HepG2 (cell line): ENCODE results near the gene HCFC1. TPM values are rescaled to one million over a fixed set of nuclear protein-coding genes. Genes with fewer than 3 reads are reported as not detected.

Experiments used
- ATAC-seq: fragments of 200-7000 bp; cut with Tn5 transposase; 3 replicates; pipeline ENCODE4 v1.9.1; 2020; ENCODE audit warnings: mild to moderate bottlenecking, moderate library complexity
- BruUV-seq: library from RNA; stranded (reverse); fragments of 400-500 nt; replicated peaks from 2 replicates; lab custom pipeline; 2021; lab: Mats Ljungman, UMichigan
- CTCF ChIA-PET: fragments of 300-600 bp; formaldehyde crosslinking; extraction: SDS; loops from one replicate; lab custom pipeline; 2021; ENCODE audit warnings: low total read pairs, inconsistent platforms, low intra/inter-chr PET ratio; lab: Yijun Ruan, JAX
- POLR2A ChIA-PET: fragments of 350-600 bp; sonication (Branson Sonifier 250); formaldehyde crosslinking; loops from one replicate; lab custom pipeline; 2020; ENCODE audit warnings: antibody characterized with exemption, inconsistent platforms; lab: Yijun Ruan, JAX
- DNase-seq: peaks from one replicate; pipeline ENCODE4 v3.0.0-alpha.2; 2015; ENCODE audit warnings: low spot score
- FAIRE-seq: peaks from 3 replicates; lab custom pipeline; 2011; peaks lifted over from hg19 to GRCh38; lab: Jason Lieb, UNC
- H2AFZ ChIP-seq: one replicate; pipeline ENCODE4 v1.6.1; 2011; ENCODE audit warnings: low read length, inconsistent platforms
- H3K27ac ChIP-seq: fragments of 300-600 bp; 3 replicates; pipeline ENCODE4 v1.8.0; 2011; ENCODE audit warnings: mixed run types, mild to moderate bottlenecking, mixed read lengths, low read length, inconsistent platforms; ENCODE audit not compliant: insufficient read depth; ENCODE audit errors: extremely low read length
- H3K27me3 ChIP-seq, 2 experiments: fragments of 200-600 bp in 1 of 2; 2 replicates in 1 of 2; 3 replicates in 1 of 2; pipeline versions ENCODE4 v1.6.0 to v1.8.0; 2011; ENCODE audit warnings: low read length in 2 of 2, mild to moderate bottlenecking in 2 of 2, moderate library complexity in 2 of 2, inconsistent platforms in 1 of 2; ENCODE audit not compliant: insufficient read depth in 2 of 2, control insufficient read depth in 1 of 2
- H3K36me3 ChIP-seq, 2 experiments: fragments of 200-600 bp in 1 of 2; replicated peaks in 1 of 2; 2 replicates in 1 of 2; 3 replicates in 1 of 2; pipeline versions ENCODE4 v1.5.1 to v1.8.0; 2011; ENCODE audit warnings: low read length in 2 of 2, inconsistent platforms in 1 of 2; ENCODE audit not compliant: insufficient read depth in 2 of 2, control insufficient read depth in 1 of 2
- H3K4me1 ChIP-seq: 2 replicates; pipeline ENCODE4 v1.5.1; 2012; ENCODE audit warnings: low read length, inconsistent platforms; ENCODE audit not compliant: insufficient read depth
- H3K4me2 ChIP-seq: 2 replicates; pipeline ENCODE4 v1.6.0; 2011; ENCODE audit warnings: low read depth, low read length, inconsistent platforms
- H3K4me3 ChIP-seq, 3 experiments: fragments of 200-600 bp in 1 of 3; sonication (generic), shearing (Covaris generic) in 1 of 3; replicated peaks in 1 of 3; 2 replicates each; pipeline ENCODE4 v1.5.1; 2011 to 2016; ENCODE audit warnings: low read length in 3 of 3, inconsistent platforms in 2 of 3, low read depth in 2 of 3, mild to moderate bottlenecking in 2 of 3, control low read depth in 1 of 3, mixed read lengths in 1 of 3; ENCODE audit not compliant: insufficient read depth in 1 of 3
- H3K79me2 ChIP-seq: one replicate; pipeline ENCODE4 v1.6.1; 2011; ENCODE audit warnings: low read length, inconsistent platforms; ENCODE audit not compliant: insufficient read depth
- H3K9ac ChIP-seq: 2 replicates; pipeline ENCODE4 v1.6.0; 2011; ENCODE audit warnings: mild to moderate bottlenecking, low read depth, low read length, inconsistent platforms; ENCODE audit not compliant: insufficient read depth
- H3K9me3 ChIP-seq: 2 replicates; pipeline ENCODE4 v1.5.1; 2012; ENCODE audit warnings: mild to moderate bottlenecking, low read length
- H4K20me1 ChIP-seq: 2 replicates; pipeline ENCODE4 v1.6.0; 2011; ENCODE audit warnings: inconsistent platforms, mild to moderate bottlenecking, low read length, moderate library complexity; ENCODE audit not compliant: insufficient read depth
- CBFB ChIP-seq: sonication (generic); formaldehyde crosslinking; IDR thresholded peaks from 2 replicates; pipeline ENCODE4 v1.4.0; 2020; ENCODE audit warnings: missing genetic modification reagents
- ELF1 ChIP-seq: sonication (generic); formaldehyde crosslinking; IDR thresholded peaks from 2 replicates; pipeline ENCODE4 v1.4.0; 2020; ENCODE audit warnings: missing genetic modification reagents
- FOXM1 ChIP-seq: sonication (generic); formaldehyde crosslinking; IDR thresholded peaks from 2 replicates; pipeline ENCODE4 v1.5.0; 2020; ENCODE audit warnings: missing genetic modification reagents
- GFI1 ChIP-seq: sonication (generic); formaldehyde crosslinking; IDR thresholded peaks from 2 replicates; pipeline ENCODE4 v1.5.0; 2020; ENCODE audit warnings: missing genetic modification reagents, mild to moderate bottlenecking, borderline replicate concordance
- HNRNPUL1 ChIP-seq: fragments of 200-400 bp; formaldehyde crosslinking; IDR thresholded peaks from 2 replicates; pipeline ENCODE4 v1.6.1; 2017; ENCODE audit warnings: low read depth, mild to moderate bottlenecking, low read length, moderate library complexity
- NR2F2 ChIP-seq: IDR thresholded peaks from 2 replicates; pipeline ENCODE4 v1.6.1; 2012; ENCODE audit warnings: low read depth, inconsistent platforms, borderline replicate concordance
- ZNF564 ChIP-seq: sonication (generic); formaldehyde crosslinking; IDR thresholded peaks from 2 replicates; pipeline ENCODE4 v1.8.1; 2023; ENCODE audit warnings: mild to moderate bottlenecking, missing genetic modification reagents
- WGBS: methylation state at CpG from one replicate; pipeline ENCODE4 v1.1.6; 2017; ENCODE audit warnings: low lambda C conversion rate; 5-methylcytosine and 5-hydroxymethylcytosine counted together
- in situ Hi-C: cut with HindIII; loops from 2 replicates; pipeline ENCODE4 v1.10.0; 2017; ENCODE audit warnings: low pct_unique_long_range_greater_than_20kb; ENCODE audit not compliant: extremely low pct_ligation_motif_present
- intact Hi-C: fragments of 100-400 bp; cut with micrococcal nuclease; formaldehyde crosslinking; loops from one replicate; pipeline ENCODE4 v1.10.0; 2022; ENCODE audit not compliant: unreplicated experiment
- polyA plus RNA-seq, 8 experiments: library from polyadenylated mRNA; depleted of rRNA in 3 of 8; stranded (reverse) in 7 of 8; unstranded in 1 of 8; fragments of >200 nt; fragmentation: Illumina TruSeq in 4 of 8; extraction: Trizol in 4 of 8; gene quantifications; 2 replicates each; pipeline versions ENCODE4 v1.2.1 to v1.2.3, GENCODE V29; 2011 to 2016; ENCODE audit warnings: low read depth in 4 of 8, missing spikeins in 1 of 8, mixed read lengths in 1 of 8; ENCODE audit not compliant: insufficient read depth in 1 of 8
- total RNA-seq, 5 experiments: library from RNA; depleted of rRNA; stranded (reverse); fragments of >200 nt; fragmentation: Illumina TruSeq; extraction: Trizol; gene quantifications; 2 replicates each; pipeline ENCODE4 v1.2.3, GENCODE V29; 2016; ENCODE audit warnings: low read depth in 1 of 5
- TF ChIP-seq, protein P1 (sequence below): sonication (generic); formaldehyde crosslinking; IDR thresholded peaks from 2 replicates; pipeline ENCODE4 v1.5.0; 2020; ENCODE audit warnings: missing genetic modification reagents
- TF ChIP-seq, protein P2 (sequence below): sonication (generic); formaldehyde crosslinking; IDR thresholded peaks from 2 replicates; pipeline ENCODE4 v1.4.0; 2020; ENCODE audit warnings: missing genetic modification reagents

The HCFC1 gene
- total and polyA plus RNA-seq, 2 of the 13 experiments (the other 11 are each of a cell fraction or from before 2014, with no cell fraction given): 5.8 to 17.8 TPM

DNA sequence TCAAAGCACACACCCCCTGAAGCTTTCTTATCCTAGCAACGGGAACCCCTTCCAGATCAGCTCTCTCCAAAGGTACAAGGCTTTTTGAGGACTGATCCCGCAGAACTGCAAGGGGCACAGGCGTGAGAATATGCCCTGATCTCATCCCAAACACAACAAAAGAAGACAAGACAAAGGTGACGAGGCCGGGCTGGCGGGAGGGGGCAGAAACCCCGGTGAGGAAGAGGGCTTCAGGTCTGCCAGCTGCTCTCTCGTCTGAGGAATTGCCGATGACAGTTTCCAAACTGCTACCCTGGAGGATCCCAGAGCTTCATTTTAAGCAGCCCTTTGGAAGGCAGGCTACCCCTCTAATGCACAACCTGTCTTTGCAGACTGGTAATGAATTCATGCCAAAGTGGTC, 3.4 kb downstream of the HCFC1 start:
- H3K9ac ChIP-seq: no peak overlapping the region
- in situ Hi-C loops: no loop called here
- TF ChIP-seq FOXM1 (CRISPR knock-in tag): no peak
- TF ChIP-seq ELF1 (CRISPR knock-in tag): no peak
- TF ChIP-seq GFI1 (CRISPR knock-in tag): no peak
- no peak for TF ChIP-seq ZNF564 (CRISPR knock-in tag)
- TF ChIP-seq NR2F2: no peak
- TF ChIP-seq, all 625 proteins: peak for 0
- Histone ChIP-seq H4K20me1 (peaks cover 45% of the 10 kb centered on the region), H3K4me1 (peaks cover 37% of the 10 kb centered on the region), H3K27ac (no peak overlapping the region), H3K36me3 (peaks cover 3 to 29% of the 10 kb centered on the region in 2 experiments; a peak in 4 of 5 replicates), H3K79me2 (peaks cover 66% of the 10 kb centered on the region), H3K27me3 (no peaks in the 10 kb centered on the region; a peak in 1 of 5 replicates), H3K4me2 (peak overlapping the region; percentile 88), H2AFZ (no peak overlapping the region), H3K4me3 (peak overlapping the region in 1 of 3 experiments; percentile 90; a peak in 2 of 6 replicates), H3K9me3 (no peaks in the 10 kb centered on the region)
- DNase-seq: no peak
- intact Hi-C loops: no loop called here
- no peak for FAIRE-seq
- 86% methylated on average over 8 of the region's 9 CpGs for WGBS
- ATAC-seq: no peak
- no TSS peak for BruUV-seq
- CTCF ChIA-PET: no interaction called here
- POLR2A ChIA-PET: interaction anchor here (1.4 to 1.7 kb wide), 3 partner anchors 10 to 45 kb away, joined by 3 to 5 read pairs (median 4); no protein-coding TSS in a partner anchor

DNA sequence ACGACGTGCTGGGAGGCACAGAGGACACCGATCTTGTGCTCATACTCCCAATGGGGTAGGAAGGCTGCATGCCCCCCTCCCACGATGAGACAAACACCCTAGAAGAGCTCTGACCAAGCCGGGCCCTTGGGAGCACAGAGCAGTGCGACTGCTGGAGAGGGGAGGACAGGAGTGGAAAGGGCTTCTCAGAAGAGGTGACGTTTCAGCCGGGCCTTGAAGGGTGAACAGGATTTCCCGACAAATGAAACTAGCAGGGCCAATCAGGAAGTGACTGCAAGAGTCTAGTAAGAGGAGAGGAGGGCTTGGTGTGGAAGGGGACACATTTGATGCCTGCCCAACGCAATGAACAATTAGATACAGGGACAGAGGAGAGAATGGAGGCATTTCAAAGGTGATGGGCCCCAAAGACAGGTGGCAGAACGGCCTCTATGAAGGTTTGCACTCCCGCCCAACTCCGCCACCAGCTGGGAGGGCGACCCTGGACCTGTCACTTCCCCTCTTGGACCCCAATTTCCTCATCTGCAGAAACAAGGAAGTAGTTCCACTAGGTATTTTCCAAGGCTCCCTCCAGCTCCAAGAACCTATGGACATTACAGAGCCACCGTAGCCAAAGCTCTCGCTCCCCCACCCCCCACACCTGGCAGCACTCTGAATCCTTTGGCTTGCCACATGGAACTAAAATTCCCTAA, 3.9 kb downstream of the HCFC1 start:
- in situ Hi-C loops: no loop called here

More for the DNA sequence above, 3.9 kb downstream of the HCFC1 start:
- no peaks in the 10 kb centered on the region for H3K9me3 ChIP-seq
- 82% methylated on average over 5 of the region's 16 CpGs for WGBS
- TF ChIP-seq CBFB (CRISPR knock-in tag) (no peak), HNRNPUL1 (no peak)
- TF ChIP-seq, protein P1, sequence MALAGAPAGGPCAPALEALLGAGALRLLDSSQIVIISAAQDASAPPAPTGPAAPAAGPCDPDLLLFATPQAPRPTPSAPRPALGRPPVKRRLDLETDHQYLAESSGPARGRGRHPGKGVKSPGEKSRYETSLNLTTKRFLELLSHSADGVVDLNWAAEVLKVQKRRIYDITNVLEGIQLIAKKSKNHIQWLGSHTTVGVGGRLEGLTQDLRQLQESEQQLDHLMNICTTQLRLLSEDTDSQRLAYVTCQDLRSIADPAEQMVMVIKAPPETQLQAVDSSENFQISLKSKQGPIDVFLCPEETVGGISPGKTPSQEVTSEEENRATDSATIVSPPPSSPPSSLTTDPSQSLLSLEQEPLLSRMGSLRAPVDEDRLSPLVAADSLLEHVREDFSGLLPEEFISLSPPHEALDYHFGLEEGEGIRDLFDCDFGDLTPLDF (CRISPR knock-in tag): no peak
- TF ChIP-seq, protein P2, sequence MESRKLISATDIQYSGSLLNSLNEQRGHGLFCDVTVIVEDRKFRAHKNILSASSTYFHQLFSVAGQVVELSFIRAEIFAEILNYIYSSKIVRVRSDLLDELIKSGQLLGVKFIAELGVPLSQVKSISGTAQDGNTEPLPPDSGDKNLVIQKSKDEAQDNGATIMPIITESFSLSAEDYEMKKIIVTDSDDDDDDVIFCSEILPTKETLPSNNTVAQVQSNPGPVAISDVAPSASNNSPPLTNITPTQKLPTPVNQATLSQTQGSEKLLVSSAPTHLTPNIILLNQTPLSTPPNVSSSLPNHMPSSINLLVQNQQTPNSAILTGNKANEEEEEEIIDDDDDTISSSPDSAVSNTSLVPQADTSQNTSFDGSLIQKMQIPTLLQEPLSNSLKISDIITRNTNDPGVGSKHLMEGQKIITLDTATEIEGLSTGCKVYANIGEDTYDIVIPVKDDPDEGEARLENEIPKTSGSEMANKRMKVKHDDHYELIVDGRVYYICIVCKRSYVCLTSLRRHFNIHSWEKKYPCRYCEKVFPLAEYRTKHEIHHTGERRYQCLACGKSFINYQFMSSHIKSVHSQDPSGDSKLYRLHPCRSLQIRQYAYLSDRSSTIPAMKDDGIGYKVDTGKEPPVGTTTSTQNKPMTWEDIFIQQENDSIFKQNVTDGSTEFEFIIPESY (CRISPR knock-in tag): peak; percentile 82
- peaks cover 3 to 34% of the 10 kb centered on the region in 2 experiments; a peak in 4 of 5 replicates for H3K36me3 ChIP-seq
- H3K4me1 ChIP-seq: peaks cover 36% of the 10 kb centered on the region
- H3K4me2 ChIP-seq: peak overlapping the region; percentile 88
- no peak overlapping the region; a peak in 1 of 6 replicates for H3K4me3 ChIP-seq
- FAIRE-seq (no peak), DNase-seq (no peak), ATAC-seq (no peak)
- TSS peak; percentile 12 for BruUV-seq
- H3K27me3 ChIP-seq: no peaks in the 10 kb centered on the region; a peak in 1 of 5 replicates
- intact Hi-C loops: no loop called here
- H4K20me1 ChIP-seq: peaks cover 48% of the 10 kb centered on the region
- ChIA-PET CTCF (no interaction called here), POLR2A (interaction anchor here (1.4 to 1.7 kb wide), 3 partner anchors 9 to 45 kb away, joined by 3 to 5 read pairs (median 4); no protein-coding TSS in a partner anchor)
- no peak overlapping the region for H2AFZ ChIP-seq
- peaks cover 66% of the 10 kb centered on the region for H3K79me2 ChIP-seq
- no peak overlapping the region for H3K27ac ChIP-seq
- H3K9ac ChIP-seq: no peak overlapping the region
